Measurements from ENCODE around the gene FBN1.

The FBN1 gene

DNA sequence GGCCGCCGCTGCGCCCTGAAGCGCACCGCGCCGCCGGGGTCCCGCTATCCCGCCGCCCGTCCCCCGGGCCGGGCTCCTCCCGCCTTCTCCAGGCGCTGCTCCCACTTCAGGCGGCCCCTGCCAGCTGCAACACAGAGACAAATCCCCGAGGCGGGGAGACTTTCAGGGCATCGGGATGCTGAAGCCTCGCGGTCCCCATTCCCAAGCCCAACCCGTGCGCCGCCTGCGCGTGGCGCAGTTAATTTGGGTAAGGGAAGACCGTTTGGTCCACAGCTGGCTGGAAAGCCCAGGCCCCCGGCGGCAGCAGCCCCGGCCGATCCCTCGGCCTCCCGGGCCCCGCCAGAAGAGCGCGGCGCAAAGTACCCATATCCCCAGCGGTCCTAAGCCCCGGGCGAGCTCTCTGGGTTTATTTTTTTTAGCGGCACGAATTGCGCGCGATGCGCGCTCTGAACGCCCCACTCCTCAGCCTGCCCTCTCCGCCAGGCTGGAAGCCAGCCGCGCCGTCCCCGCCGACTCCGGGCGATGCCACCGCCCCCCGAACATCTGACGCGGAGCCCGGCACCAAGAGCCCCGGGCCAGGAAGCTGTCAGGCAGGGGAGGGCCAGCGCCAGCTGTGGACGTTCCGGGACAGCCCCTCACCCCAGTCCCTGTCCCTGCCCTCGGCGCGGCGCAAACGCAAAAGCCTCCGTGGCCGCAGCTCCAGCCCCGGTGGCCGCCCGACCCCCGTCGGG lies 517 bp downstream of the FBN1 start:
- peak overlapping the region; percentile 81 for H4K91ac ChIP-seq (ENCODE audit: low read length)
- H3K18ac ChIP-seq (ENCODE audit: low read depth in 1 of 2, low read length in 2 of 2) = peak overlapping the region; percentile 99
- peak overlapping the region in 1 of 2 experiments; percentile 100 for H3K23ac ChIP-seq (ENCODE audit: low read length in 2 of 2)
- H4K8ac ChIP-seq (ENCODE audit: low read length) = peak overlapping the region; percentile 93
- peak overlapping the region; percentile 74 for H3K4me2 ChIP-seq (ENCODE audit: low read length, poor library complexity, severe bottlenecking)
- peak overlapping the region; percentile 5 for H2AFZ ChIP-seq (ENCODE audit: low read depth, low read length)
- H3K36me3 ChIP-seq (ENCODE audit: control insufficient read depth in 1 of 2, insufficient read depth in 2 of 2, low read depth in 1 of 2, low read length in 2 of 2) = peaks cover 3 to 31% of the 10 kb centered on the region in 2 experiments
- H2BK5ac ChIP-seq (ENCODE audit: low read depth, low read length, poor library complexity, severe bottlenecking) = peak overlapping the region; percentile 93
- under 1% methylated on average over 73 of the region's 79 CpGs for WGBS
- H3K9me3 ChIP-seq (ENCODE audit: control insufficient read depth, low read length) = no peaks in the 10 kb centered on the region
- peak overlapping the region; percentile 45 to 92 for H3K14ac ChIP-seq (ENCODE audit: low read length in 2 of 2)
- H3K79me1 ChIP-seq (replicated peaks; ENCODE audit: low read length, poor library complexity, severe bottlenecking) = peaks cover 2% of the 10 kb centered on the region
- peak; percentile 72 for DNase-seq
- peak overlapping the region; percentile 83 for H3K27ac ChIP-seq (ENCODE audit: low read length, poor library complexity, severe bottlenecking)
- peak overlapping the region; percentile 93 for H2BK120ac ChIP-seq (ENCODE audit: low read depth, low read length)
- peak overlapping the region; percentile 74 to 80 for H3K4ac ChIP-seq (ENCODE audit: low read depth in 1 of 2, low read length in 2 of 2)
- peaks cover 6% of the 10 kb centered on the region for H3K4me1 ChIP-seq (ENCODE audit: control insufficient read depth, insufficient read depth, low read depth, low read length)
- H2BK12ac ChIP-seq (ENCODE audit: low read length in 2 of 2) = peak overlapping the region in 1 of 2 experiments; percentile 64
- no peak overlapping the region for H2AK5ac ChIP-seq (ENCODE audit: low read length, severe bottlenecking)
- H3K9ac ChIP-seq (ENCODE audit: low read length) = peak overlapping the region; percentile 97
- H3K27me3 ChIP-seq (ENCODE audit: control insufficient read depth in 1 of 2, insufficient read depth in 1 of 2, low read length in 2 of 2) = no peaks in the 10 kb centered on the region
- peak overlapping the region; percentile 92 to 98 for H3K4me3 ChIP-seq (ENCODE audit: insufficient read depth in 1 of 2, low read depth in 1 of 2, low read length in 2 of 2)
- H2BK15ac ChIP-seq (ENCODE audit: low read depth, poor library complexity, severe bottlenecking) = peak overlapping the region; percentile 93

DNA sequence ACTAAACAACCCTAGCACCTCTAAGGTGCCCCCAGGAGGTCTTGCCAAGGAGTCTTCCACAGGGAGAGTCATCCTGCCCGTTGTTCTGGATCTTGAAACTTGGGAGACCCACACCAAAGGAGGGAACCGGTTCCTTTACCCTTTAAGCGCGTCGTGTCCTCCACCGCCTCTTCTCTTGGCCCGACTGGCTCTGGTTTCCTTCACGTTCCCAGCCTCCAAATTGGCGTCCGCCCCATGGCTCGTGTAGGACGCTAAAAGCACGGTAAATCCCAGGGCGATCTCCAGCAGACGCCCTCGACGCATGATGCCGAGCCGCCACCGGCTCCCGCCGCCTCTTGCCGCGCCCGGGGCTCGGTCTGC lies 1.1 kb downstream of the FBN1 start:
- peak; percentile 51 for DNase-seq
- Histone ChIP-seq H3K79me1 (replicated peaks; ENCODE audit: low read length, poor library complexity, severe bottlenecking) (peaks cover 2% of the 10 kb centered on the region), H3K4ac (ENCODE audit: low read depth in 1 of 2, low read length in 2 of 2) (peak overlapping the region; percentile 1 to 57), H2BK120ac (ENCODE audit: low read depth, low read length) (peak overlapping the region; percentile 93), H3K18ac (ENCODE audit: low read depth in 1 of 2, low read length in 2 of 2) (peak overlapping the region; percentile 94 to 99), H2BK5ac (ENCODE audit: low read depth, low read length, poor library complexity, severe bottlenecking) (peak overlapping the region; percentile 66), H3K9me3 (ENCODE audit: control insufficient read depth, low read length) (no peaks in the 10 kb centered on the region), H3K4me2 (ENCODE audit: low read length, poor library complexity, severe bottlenecking) (peak overlapping the region; percentile 74), H3K36me3 (ENCODE audit: control insufficient read depth in 1 of 2, insufficient read depth in 2 of 2, low read depth in 1 of 2, low read length in 2 of 2) (peaks cover 3 to 36% of the 10 kb centered on the region in 2 experiments), H3K4me1 (ENCODE audit: control insufficient read depth, insufficient read depth, low read depth, low read length) (peaks cover 6% of the 10 kb centered on the region), H2AK5ac (ENCODE audit: low read length, severe bottlenecking) (no peak overlapping the region), H4K8ac (ENCODE audit: low read length) (peak overlapping the region; percentile 71), H3K4me3 (ENCODE audit: insufficient read depth in 1 of 2, low read depth in 1 of 2, low read length in 2 of 2) (peak overlapping the region; percentile 92 to 98), H4K91ac (ENCODE audit: low read length) (peak overlapping the region; percentile 52), H2BK15ac (ENCODE audit: low read depth, poor library complexity, severe bottlenecking) (peak overlapping the region; percentile 67), H3K9ac (ENCODE audit: low read length) (peak overlapping the region; percentile 97), H2BK12ac (ENCODE audit: low read length in 2 of 2) (peak overlapping the region in 1 of 2 experiments; percentile 42), H3K27ac (ENCODE audit: low read length, poor library complexity, severe bottlenecking) (peak overlapping the region; percentile 69), H3K14ac (ENCODE audit: low read length in 2 of 2) (peak overlapping the region in 1 of 2 experiments; percentile 45), H2AFZ (ENCODE audit: low read depth, low read length) (no peak overlapping the region), H3K23ac (ENCODE audit: low read length in 2 of 2) (peak overlapping the region in 1 of 2 experiments; percentile 40), H3K27me3 (ENCODE audit: control insufficient read depth in 1 of 2, insufficient read depth in 1 of 2, low read length in 2 of 2) (no peaks in the 10 kb centered on the region)
- WGBS = 2% methylated on average over 26 of the region's 26 CpGs

DNA sequence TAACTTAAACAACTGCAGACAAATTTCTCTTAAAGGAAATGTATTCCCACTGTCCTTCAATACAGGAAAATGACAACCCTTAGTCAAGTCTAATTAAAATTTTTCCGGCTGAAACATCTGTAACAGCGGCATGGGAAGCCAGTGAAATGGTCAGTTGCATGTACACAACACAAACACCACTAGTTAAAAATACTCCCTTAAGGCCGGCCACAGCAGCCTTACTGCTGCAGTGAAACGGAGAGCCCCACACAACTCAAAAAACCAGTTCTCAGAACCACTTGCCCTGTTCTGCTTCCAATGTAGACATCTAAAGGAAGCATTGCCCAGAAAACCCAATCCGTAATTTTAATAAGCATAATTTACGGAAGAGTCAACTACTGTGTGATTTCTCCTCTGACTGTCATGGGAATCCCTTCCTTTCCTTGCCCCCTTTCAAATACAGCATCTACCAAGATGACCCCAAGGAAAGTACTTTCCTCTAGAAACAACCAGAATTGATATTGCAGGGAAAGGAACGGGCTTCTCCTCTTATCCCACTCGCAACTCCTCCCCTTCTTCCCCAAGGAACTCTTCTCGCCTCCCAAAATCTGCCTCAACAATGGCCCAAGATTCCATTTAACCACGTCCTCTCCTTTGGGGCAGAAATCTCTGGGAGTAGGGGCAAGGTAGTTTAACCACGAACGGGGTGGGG lies 1.6 kb downstream of the FBN1 start:
- H3K9ac ChIP-seq (ENCODE audit: low read length) = peak overlapping the region; percentile 97
- peak overlapping the region; percentile 66 for H2BK5ac ChIP-seq (ENCODE audit: low read depth, low read length, poor library complexity, severe bottlenecking)
- peak overlapping the region; percentile 69 for H3K27ac ChIP-seq (ENCODE audit: low read length, poor library complexity, severe bottlenecking)
- H3K79me1 ChIP-seq (replicated peaks; ENCODE audit: low read length, poor library complexity, severe bottlenecking) = peaks cover 2% of the 10 kb centered on the region
- H3K4me2 ChIP-seq (ENCODE audit: low read length, poor library complexity, severe bottlenecking) = peak overlapping the region; percentile 74
- H2AFZ ChIP-seq (ENCODE audit: low read depth, low read length) = no peak overlapping the region
- H3K14ac ChIP-seq (ENCODE audit: low read length in 2 of 2) = no peak overlapping the region
- no peak overlapping the region for H2AK5ac ChIP-seq (ENCODE audit: low read length, severe bottlenecking)
- no peak overlapping the region for H4K8ac ChIP-seq (ENCODE audit: low read length)
- no peaks in the 10 kb centered on the region for H3K9me3 ChIP-seq (ENCODE audit: control insufficient read depth, low read length)
- peak overlapping the region; percentile 87 for H2BK120ac ChIP-seq (ENCODE audit: low read depth, low read length)
- H2BK12ac ChIP-seq (ENCODE audit: low read length in 2 of 2) = no peak overlapping the region
- peak; percentile 46 for DNase-seq
- peaks cover 7% of the 10 kb centered on the region for H3K4me1 ChIP-seq (ENCODE audit: control insufficient read depth, insufficient read depth, low read depth, low read length)
- H3K4ac ChIP-seq (ENCODE audit: low read depth in 1 of 2, low read length in 2 of 2) = peak overlapping the region; percentile 3 to 57
- no peak overlapping the region for H2BK15ac ChIP-seq (ENCODE audit: low read depth, poor library complexity, severe bottlenecking)
- peak overlapping the region; percentile 92 to 98 for H3K4me3 ChIP-seq (ENCODE audit: insufficient read depth in 1 of 2, low read depth in 1 of 2, low read length in 2 of 2)
- WGBS = 11% methylated on average over 11 of the region's 12 CpGs
- H3K36me3 ChIP-seq (ENCODE audit: control insufficient read depth in 1 of 2, insufficient read depth in 2 of 2, low read depth in 1 of 2, low read length in 2 of 2) = peaks cover 3 to 41% of the 10 kb centered on the region in 2 experiments
- no peaks in the 10 kb centered on the region for H3K27me3 ChIP-seq (ENCODE audit: control insufficient read depth in 1 of 2, insufficient read depth in 1 of 2, low read length in 2 of 2)
- H3K23ac ChIP-seq (ENCODE audit: low read length in 2 of 2) = peak overlapping the region in 1 of 2 experiments; percentile 40
- peak overlapping the region; percentile 94 to 99 for H3K18ac ChIP-seq (ENCODE audit: low read depth in 1 of 2, low read length in 2 of 2)
- H4K91ac ChIP-seq (ENCODE audit: low read length) = peak overlapping the region; percentile 52

DNA sequence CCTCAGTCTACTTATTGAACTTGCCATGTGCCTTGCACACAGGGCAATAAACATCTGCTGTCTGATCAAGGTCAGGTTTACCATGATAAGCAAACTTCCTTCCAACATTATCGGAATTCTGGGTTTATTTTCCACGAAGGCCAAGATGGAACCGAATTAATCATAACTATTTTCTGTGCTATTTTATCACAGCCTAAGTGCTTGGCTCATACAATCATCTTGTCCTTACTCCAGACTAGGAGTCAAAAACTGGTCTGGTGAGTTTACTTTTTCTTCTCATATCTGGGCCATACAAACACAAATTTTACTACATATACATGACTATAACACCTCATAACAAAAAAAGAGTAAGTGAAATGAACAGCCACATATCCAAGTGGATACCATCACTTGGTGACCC lies 2.3 kb downstream of the FBN1 start:
- Histone ChIP-seq H2BK120ac (ENCODE audit: low read depth, low read length) (no peak overlapping the region), H3K14ac (ENCODE audit: low read length in 2 of 2) (no peak overlapping the region), H3K4me2 (ENCODE audit: low read length, poor library complexity, severe bottlenecking) (peak overlapping the region; percentile 74), H3K4ac (ENCODE audit: low read depth in 1 of 2, low read length in 2 of 2) (no peak overlapping the region), H2BK5ac (ENCODE audit: low read depth, low read length, poor library complexity, severe bottlenecking) (no peak overlapping the region), H3K4me1 (ENCODE audit: control insufficient read depth, insufficient read depth, low read depth, low read length) (peaks cover 8% of the 10 kb centered on the region), H2AFZ (ENCODE audit: low read depth, low read length) (no peak overlapping the region), H3K23ac (ENCODE audit: low read length in 2 of 2) (no peak overlapping the region), H3K4me3 (ENCODE audit: insufficient read depth in 1 of 2, low read depth in 1 of 2, low read length in 2 of 2) (peak overlapping the region in 1 of 2 experiments; percentile 92), H3K9ac (ENCODE audit: low read length) (peak overlapping the region; percentile 97), H4K8ac (ENCODE audit: low read length) (no peak overlapping the region), H4K91ac (ENCODE audit: low read length) (no peak overlapping the region), H3K9me3 (ENCODE audit: control insufficient read depth, low read length) (no peaks in the 10 kb centered on the region), H2BK15ac (ENCODE audit: low read depth, poor library complexity, severe bottlenecking) (no peak overlapping the region), H2AK5ac (ENCODE audit: low read length, severe bottlenecking) (no peak overlapping the region), H3K36me3 (ENCODE audit: control insufficient read depth in 1 of 2, insufficient read depth in 2 of 2, low read depth in 1 of 2, low read length in 2 of 2) (peaks cover 3 to 46% of the 10 kb centered on the region in 2 experiments), H3K79me1 (replicated peaks; ENCODE audit: low read length, poor library complexity, severe bottlenecking) (peaks cover 2% of the 10 kb centered on the region), H2BK12ac (ENCODE audit: low read length in 2 of 2) (no peak overlapping the region), H3K27ac (ENCODE audit: low read length, poor library complexity, severe bottlenecking) (peak overlapping the region; percentile 10), H3K18ac (ENCODE audit: low read depth in 1 of 2, low read length in 2 of 2) (no peak overlapping the region), H3K27me3 (ENCODE audit: control insufficient read depth in 1 of 2, insufficient read depth in 1 of 2, low read length in 2 of 2) (no peaks in the 10 kb centered on the region)
- no peak for DNase-seq
- WGBS = 43% methylated on average over 3 of the region's 3 CpGs

Data from mesenchymal stem cell (in vitro differentiated cells and primary cell).